ENCODE results near the gene C5orf22.
"Not testable (repeated sequence)": the region's sequence is repeated elsewhere in the genome, so short reads cannot be mapped to it uniquely, and the experiment has no call there.

C5orf22 gene

DNA sequence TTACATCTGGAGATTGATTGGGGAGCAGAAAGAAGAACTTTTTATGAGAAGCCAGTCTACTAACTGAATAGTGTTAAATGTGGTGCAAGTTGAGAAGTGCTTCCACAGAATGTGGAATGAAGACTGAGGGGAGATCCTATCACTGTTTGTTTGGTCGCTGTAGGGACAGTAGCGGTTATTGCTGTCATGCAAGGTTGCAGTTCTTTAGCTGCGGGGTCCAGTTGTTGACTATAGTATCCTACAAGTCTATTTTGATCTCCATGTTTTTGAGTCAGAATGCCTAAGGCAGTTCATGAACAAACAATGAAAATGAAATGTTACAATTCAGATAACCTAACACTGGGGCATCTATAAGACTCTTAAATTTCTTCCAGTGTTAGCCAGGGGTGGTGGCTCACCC is 61.6 kb downstream of the C5orf22 start:
- TF ChIP-seq, protein P1, sequence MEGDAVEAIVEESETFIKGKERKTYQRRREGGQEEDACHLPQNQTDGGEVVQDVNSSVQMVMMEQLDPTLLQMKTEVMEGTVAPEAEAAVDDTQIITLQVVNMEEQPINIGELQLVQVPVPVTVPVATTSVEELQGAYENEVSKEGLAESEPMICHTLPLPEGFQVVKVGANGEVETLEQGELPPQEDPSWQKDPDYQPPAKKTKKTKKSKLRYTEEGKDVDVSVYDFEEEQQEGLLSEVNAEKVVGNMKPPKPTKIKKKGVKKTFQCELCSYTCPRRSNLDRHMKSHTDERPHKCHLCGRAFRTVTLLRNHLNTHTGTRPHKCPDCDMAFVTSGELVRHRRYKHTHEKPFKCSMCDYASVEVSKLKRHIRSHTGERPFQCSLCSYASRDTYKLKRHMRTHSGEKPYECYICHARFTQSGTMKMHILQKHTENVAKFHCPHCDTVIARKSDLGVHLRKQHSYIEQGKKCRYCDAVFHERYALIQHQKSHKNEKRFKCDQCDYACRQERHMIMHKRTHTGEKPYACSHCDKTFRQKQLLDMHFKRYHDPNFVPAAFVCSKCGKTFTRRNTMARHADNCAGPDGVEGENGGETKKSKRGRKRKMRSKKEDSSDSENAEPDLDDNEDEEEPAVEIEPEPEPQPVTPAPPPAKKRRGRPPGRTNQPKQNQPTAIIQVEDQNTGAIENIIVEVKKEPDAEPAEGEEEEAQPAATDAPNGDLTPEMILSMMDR (IDR thresholded peaks at IDR 0.05; ENCODE audit: low read depth, low read length), result no peak
- Histone ChIP-seq H3K4me3 (ENCODE audit: low read depth, low read length) (no peak overlapping the region), H3K27ac (no peak overlapping the region), H3K9me3 (ENCODE audit: severe bottlenecking) (no peaks in the 10 kb centered on the region), H3K27me3 (ENCODE audit: insufficient read depth, low read depth, severe bottlenecking) (no peaks in the 10 kb centered on the region), H3K36me3 (no peaks in the 10 kb centered on the region)
- no peak for DNase-seq

DNA sequence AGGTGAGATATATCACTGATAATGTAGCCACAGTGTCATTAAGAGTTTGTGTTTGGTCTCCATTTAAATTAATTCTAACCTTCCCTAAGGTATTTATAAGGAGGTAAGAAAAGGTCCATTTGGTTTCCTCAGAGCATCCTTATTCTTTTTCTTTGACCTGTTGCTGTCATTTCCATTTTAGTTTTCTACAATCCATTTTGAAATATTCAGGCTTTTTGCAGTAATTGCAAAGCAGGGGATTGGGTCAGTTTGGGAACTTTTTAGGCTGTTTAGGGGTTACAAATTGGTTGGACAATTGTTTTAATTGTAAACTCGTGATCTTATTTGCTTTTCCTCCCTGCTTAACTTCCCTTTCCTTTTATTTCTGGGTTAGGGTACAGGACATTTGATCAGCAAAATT is 64.3 kb downstream of the C5orf22 start:
- DNase-seq, result no peak
- TF ChIP-seq, protein P1 (IDR thresholded peaks at IDR 0.05; ENCODE audit: low read depth, low read length), result no peak
- Histone ChIP-seq H3K27ac (no peak overlapping the region), H3K27me3 (ENCODE audit: insufficient read depth, low read depth, severe bottlenecking) (no peaks in the 10 kb centered on the region), H3K4me3 (ENCODE audit: low read depth, low read length) (no peak overlapping the region), H3K9me3 (ENCODE audit: severe bottlenecking) (no peaks in the 10 kb centered on the region), H3K36me3 (no peaks in the 10 kb centered on the region)

DNA sequence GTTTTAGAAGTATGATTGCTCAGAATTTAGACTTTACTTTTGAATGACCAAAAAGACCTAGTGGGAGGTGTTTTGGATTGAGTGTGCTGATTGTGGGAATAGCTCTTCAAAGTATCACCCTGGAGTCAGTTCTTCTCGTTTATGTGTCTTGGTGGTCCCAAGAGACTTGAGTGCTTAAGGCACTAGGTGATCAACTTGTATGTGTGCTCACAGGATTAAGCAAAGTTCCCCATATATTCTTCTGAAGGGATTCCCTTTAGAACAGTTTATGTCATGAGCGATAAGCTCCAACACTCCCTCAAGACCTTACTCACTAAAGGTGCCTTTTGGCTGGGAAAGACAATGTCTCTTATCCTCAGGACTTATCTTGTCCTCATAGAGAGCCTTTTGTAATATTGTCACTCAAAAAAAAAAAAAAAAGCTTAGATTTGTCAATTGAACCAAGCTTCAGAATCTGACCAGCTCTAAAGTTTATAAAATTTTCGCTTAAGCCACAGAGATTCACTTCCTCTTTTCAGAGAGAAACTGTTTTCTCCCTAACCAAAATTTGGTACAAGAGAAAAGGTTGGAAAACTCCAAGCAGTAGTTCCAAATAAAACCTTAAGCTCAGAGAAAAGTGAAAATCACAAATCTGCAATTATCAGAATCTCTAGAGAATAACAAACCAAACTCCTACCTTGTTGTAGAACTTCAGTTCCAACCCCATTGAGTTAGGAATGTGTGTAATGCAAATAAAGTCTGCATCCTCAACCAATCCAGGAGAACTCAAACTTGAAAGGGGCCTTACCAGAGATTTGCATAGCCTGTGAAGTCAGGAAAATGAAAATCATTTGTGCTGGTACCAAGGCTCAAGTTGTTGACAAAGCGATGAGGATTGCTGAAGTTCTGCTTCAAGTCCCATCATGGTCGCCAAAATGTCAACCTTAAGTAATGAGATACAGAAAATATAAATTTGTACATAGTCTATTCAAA is 66.8 kb downstream of the C5orf22 start:
- Histone ChIP-seq H3K27ac (no peak overlapping the region), H3K4me3 (ENCODE audit: low read depth, low read length) (no peak overlapping the region), H3K36me3 (no peaks in the 10 kb centered on the region), H3K27me3 (ENCODE audit: insufficient read depth, low read depth, severe bottlenecking) (no peaks in the 10 kb centered on the region), H3K9me3 (ENCODE audit: severe bottlenecking) (no peaks in the 10 kb centered on the region)
- no peak for DNase-seq
- TF ChIP-seq, protein P1 (IDR thresholded peaks at IDR 0.05; ENCODE audit: low read depth, low read length), result no peak

DNA sequence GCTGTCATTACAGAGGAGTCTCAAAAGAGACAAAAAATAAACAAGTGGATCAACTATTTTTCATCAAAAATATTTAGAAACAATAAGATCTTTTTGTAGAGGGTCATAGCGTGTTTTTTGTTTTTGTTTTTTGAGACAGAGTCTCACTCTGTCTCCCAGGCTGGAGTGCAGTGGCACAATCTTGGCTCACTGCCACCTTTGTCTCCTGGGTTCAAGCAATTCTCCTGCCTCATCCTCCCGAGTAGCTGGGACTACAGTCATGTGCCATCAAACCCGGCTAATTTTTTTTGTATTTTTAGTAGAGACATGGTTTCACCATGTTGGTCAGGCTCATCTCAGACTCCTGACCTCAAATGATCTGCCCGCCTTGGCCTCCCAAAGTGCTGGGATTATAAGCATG is 70.2 kb downstream of the C5orf22 start:
- not testable (repeated sequence) for DNase-seq

DNA sequence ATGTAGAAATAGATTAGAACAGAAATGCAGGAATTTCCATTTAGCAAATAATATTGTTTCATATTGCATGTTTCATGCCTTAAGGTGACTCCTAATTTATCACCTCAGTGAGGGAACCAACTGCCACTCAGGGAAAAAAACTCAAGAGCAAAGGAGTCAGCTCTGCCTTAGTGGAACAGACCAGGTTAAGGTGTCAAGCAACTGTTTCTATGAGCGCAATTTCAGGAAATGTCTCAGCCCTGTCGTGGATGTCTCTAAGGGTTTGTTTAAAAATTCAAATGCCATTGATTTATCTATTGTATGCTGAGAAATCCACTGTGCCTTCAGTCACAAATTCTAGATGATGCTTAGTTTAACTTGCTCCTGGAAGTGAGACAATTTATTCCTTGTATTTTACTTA is 72.1 kb downstream of the C5orf22 start:
- H3K36me3 ChIP-seq, result no peaks in the 10 kb centered on the region
- TF ChIP-seq, protein P1 (IDR thresholded peaks at IDR 0.05; ENCODE audit: low read depth, low read length), result no peak
- no peaks in the 10 kb centered on the region for H3K9me3 ChIP-seq (ENCODE audit: severe bottlenecking)
- DNase-seq, result no peak
- H3K27me3 ChIP-seq (ENCODE audit: insufficient read depth, low read depth, severe bottlenecking), result no peaks in the 10 kb centered on the region
- no peak overlapping the region for H3K27ac ChIP-seq
- H3K4me3 ChIP-seq (ENCODE audit: low read depth, low read length), result no peak overlapping the region

More for the DNA sequence above, 70.2 kb downstream of the C5orf22 start:
- not testable (repeated sequence) for H3K36me3 ChIP-seq; H3K4me3 ChIP-seq (ENCODE audit: low read depth, low read length); H3K27me3 ChIP-seq (ENCODE audit: insufficient read depth, low read depth, severe bottlenecking); H3K27ac ChIP-seq; H3K9me3 ChIP-seq (ENCODE audit: severe bottlenecking)

DNA sequence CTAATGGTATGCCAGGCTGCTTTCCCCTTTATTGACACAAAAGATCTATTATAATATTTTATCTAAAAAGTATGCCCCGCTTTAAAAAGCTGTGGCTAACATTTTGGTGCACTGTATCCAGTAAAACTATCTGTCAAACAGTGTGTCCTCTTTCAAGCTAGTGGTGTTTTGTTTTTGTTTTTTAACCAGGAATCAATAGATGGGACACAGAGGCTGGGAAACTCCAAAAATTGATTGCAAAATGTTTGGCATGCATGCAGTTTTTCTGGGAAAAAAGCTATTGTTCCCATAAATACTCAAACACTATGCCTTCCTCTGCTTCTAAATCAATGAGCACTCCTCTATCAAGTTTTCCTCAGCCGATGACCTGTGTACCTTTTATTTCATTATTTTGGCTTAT is 72.5 kb downstream of the C5orf22 start:
- DNase-seq, result no peak
- Histone ChIP-seq H3K27me3 (ENCODE audit: insufficient read depth, low read depth, severe bottlenecking) (no peaks in the 10 kb centered on the region), H3K4me3 (ENCODE audit: low read depth, low read length) (no peak overlapping the region), H3K9me3 (ENCODE audit: severe bottlenecking) (no peaks in the 10 kb centered on the region), H3K27ac (no peak overlapping the region), H3K36me3 (no peaks in the 10 kb centered on the region)
- TF ChIP-seq, protein P1 (IDR thresholded peaks at IDR 0.05; ENCODE audit: low read depth, low read length), result no peak
